ENCODE data around the gene DYNC1LI1.

DNA sequence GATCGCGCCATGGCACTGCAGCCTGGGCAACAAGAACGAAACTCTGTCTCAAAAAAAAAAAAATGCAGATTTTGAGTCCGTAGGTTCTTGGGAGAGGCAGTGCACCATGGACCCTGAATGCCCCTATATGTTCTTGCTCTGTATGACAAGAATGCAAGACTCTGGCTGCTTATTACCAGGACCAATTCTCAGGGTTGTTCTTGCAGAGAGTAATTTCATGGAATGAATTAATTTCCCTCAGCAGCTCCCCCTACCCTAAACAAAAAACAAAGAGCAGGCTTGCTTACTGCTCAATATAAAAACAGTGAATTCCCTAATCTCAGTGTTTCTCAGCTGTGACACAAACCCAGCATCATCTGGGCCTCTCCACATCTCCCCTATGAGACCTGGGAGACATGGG lies 20.5 kb upstream of the DYNC1LI1 start:
- TF ChIP-seq EZH2 (IDR thresholded peaks at IDR 0.05; ENCODE audit: borderline replicate concordance) = no peak
- TF ChIP-seq, protein P1, sequence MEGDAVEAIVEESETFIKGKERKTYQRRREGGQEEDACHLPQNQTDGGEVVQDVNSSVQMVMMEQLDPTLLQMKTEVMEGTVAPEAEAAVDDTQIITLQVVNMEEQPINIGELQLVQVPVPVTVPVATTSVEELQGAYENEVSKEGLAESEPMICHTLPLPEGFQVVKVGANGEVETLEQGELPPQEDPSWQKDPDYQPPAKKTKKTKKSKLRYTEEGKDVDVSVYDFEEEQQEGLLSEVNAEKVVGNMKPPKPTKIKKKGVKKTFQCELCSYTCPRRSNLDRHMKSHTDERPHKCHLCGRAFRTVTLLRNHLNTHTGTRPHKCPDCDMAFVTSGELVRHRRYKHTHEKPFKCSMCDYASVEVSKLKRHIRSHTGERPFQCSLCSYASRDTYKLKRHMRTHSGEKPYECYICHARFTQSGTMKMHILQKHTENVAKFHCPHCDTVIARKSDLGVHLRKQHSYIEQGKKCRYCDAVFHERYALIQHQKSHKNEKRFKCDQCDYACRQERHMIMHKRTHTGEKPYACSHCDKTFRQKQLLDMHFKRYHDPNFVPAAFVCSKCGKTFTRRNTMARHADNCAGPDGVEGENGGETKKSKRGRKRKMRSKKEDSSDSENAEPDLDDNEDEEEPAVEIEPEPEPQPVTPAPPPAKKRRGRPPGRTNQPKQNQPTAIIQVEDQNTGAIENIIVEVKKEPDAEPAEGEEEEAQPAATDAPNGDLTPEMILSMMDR (IDR thresholded peaks at IDR 0.05; ENCODE audit: poor library complexity) = no peak

Measured in hepatocyte (in vitro differentiated cells).